Activated CD4-positive, CD25-positive, alpha-beta regulatory T cell treated with anti-CD3 and anti-CD28 coated beads, Interleukin-2, amount 50 U/mL, for 72 hours (primary cell): ENCODE data around the gene CSN1S1.
"Not testable (repeated sequence)": the region's sequence is repeated elsewhere in the genome, so short reads cannot be mapped to it uniquely, and the experiment has no call there.

Experiments used
- DNase-seq: peaks from one replicate; pipeline ENCODE4 v3.0.0; 2021

The CSN1S1 gene, protein sequence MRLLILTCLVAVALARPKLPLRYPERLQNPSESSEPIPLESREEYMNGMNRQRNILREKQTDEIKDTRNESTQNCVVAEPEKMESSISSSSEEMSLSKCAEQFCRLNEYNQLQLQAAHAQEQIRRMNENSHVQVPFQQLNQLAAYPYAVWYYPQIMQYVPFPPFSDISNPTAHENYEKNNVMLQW

DNA sequence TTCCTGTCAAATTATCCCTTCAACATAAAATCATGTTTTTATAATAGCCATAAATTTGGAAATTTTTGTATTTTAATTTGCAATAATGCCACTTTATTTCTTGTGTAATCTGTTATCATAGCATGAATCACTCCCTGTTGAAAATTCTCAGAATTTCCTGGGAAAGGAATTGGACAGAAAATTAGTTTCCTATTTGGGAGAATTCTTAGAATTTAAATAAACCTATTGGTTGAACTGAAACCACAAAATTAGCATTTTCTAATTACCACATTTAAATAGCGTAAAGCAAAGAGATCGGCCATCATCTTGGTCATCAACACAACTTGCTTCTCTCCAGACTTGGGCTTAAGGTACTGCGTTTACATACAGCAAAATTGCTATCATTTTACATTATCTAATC is at the start of gene CSN1S1:
Gene CSN1S1, plus strand, starts transcription at position 301 of the 400 bp plus-strand sequence. CDS start 1,488 bp downstream, outside the sequence.
- no peak for DNase-seq

DNA sequence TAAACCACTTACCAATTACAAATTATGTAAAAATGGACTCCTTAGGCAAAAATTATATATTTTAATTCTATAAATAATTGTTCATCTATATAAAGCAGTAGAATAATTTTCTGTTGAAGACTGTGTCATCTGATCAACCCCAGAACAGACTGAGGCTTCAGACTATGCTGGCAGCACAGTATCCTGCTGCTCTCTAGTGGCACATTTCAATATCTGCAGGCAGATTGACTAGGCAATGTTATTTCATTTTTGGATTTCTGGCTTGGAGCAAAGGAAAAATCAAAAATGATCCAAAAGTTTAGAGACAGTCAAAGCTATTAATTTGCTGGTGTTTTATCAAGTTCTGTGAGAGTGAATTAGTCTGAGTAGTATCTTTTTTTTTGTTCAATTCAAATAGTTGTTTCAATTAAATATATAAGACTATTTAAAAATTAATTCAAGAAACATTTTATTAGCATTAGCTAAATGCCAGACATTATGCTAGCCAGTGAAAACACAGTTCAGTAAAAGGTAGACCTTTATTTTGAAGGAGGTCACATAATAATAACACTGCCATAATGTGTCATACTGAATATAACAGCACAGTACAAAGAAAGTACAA is 49.6 kb upstream of the CSN1S1 start:
- no peak for DNase-seq

DNA sequence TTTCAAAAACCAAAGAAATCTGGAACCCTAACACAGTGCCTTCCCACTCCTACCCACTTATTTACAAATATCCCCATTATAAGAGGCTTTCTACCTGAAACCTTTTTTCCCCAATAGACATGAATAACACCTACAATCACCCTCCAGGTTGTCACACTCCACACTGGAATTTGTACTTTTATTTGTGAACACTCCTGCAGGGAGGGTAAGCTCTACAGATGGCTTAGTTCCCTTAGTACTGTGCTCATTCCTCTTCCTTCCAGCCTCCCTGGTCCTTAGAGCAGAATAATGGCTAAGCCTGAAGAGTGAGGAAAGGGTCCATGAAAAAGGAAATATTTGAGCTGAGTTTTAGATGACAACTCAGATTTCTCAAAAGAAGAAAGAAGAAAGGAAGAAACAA is 48.7 kb upstream of the CSN1S1 start:
- no peak for DNase-seq

DNA sequence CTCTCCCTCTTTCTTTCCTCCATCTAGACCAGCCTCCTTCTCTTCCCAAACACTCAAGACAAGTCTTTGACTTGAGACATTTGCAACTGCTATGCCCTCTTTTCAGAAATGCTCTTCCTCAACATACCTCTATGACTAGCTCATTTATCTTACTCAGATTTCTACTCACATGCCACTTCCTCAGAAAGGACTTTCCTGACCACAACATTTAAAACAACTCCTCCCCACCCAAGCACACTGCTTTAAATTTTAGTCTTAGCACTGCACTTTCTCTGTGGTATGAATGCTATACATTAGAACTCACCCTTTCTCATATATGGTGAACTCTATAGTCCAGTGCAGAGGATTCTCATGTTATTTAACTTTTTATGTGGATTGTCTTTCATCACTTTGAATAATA is 42.5 kb upstream of the CSN1S1 start:
- DNase-seq: no peak

DNA sequence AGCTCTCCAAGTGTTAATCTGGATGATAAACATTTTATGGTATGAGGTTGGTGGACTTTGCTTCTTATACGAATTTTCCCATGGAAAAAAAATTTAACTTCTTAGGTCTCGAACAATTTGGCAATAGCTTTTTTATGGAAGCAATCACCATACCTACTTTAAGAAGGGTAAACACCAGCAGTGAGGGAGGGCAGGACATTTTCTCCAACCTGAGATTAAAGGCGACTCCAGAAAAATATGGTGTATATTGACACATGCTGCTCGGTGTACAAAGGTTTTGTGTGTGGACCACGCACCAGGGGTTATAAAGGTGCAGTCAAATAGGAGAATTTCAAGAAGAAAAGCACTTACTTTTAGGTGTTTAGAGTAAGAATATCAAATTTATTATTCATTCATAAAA is 36.7 kb upstream of the CSN1S1 start:
- no peak for DNase-seq

DNA sequence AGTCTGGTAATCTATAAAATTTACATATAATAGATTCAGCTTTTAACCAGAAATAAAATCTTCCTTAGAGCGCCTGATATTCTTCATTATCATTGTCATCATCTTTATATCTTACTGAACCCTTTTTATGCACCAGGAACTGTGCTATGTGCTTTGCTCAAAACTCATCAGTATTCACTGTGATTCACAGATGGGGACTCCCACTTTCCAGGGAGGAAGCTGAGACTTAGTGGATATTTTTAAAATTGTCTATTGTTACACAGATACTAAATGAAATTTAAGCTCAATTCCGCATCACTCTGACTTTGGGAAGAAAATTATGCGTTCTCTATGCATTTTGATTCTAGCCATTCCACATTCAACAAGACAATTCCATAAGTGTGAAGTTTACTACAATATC is 36.1 kb upstream of the CSN1S1 start:
- no peak for DNase-seq

DNA sequence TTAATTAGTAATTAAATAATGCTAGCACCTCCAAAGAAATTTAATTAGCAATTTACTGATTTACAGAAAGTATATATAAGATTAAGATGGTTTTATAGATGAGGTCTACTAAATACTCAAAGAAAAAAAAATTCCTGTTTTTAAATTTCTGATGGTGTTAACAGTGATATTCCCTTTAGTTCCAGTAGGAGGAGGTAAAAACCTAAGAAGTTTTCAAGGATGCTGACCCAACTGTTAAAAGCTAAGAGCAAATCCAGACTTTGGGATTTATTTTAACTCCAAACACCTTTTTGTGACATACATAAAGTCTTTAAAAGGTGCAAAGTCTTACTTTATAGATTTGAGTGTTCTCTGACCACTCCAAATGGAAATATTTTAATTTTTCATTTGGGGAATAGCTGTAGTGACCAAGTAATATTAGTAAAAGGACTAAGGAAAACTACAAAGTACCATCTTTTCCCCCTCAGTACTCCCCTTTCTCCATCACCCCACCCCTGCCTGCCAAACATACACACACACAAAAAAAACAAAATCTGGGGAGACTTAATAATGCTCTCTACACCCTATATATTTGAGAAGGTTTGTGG is 34.2 kb upstream of the CSN1S1 start:
- no peak for DNase-seq

DNA sequence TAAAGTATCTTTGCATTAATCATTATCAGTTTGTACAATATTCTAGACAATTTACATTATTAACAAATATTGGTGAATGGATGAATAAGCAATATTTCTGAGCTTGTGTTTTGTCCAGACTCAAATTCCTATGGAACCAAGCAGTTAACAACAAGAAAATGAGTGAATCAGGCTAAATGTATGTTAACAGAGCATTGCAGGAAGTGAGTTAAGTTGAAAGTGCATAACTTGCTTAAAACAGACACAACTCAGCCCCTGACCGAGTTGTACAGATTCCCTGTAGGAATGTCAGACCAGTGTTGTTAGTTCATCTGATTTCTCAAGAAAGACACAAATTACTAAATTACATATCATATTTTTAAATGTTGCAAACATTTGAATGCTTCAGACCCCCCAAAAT is 23.7 kb upstream of the CSN1S1 start:
- no peak for DNase-seq

DNA sequence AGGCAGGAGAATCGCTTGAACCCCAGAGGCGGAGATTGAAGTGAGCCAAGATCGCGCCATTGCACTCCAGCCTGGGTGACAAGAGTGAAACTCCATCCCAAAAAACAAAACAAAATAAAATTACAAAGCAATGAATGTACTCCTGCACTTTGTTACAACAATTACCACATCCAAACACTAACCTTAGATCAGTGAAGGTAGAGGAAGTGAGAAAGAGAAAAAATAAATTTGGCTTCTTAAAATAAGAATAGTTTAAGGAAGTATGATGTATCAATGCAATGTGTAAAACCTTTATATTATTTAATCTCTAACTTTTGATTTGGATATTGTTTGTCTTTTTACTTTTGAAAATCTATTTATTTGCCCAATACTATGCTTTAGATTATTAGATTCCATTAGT is 21.7 kb upstream of the CSN1S1 start:
- no peak for DNase-seq

DNA sequence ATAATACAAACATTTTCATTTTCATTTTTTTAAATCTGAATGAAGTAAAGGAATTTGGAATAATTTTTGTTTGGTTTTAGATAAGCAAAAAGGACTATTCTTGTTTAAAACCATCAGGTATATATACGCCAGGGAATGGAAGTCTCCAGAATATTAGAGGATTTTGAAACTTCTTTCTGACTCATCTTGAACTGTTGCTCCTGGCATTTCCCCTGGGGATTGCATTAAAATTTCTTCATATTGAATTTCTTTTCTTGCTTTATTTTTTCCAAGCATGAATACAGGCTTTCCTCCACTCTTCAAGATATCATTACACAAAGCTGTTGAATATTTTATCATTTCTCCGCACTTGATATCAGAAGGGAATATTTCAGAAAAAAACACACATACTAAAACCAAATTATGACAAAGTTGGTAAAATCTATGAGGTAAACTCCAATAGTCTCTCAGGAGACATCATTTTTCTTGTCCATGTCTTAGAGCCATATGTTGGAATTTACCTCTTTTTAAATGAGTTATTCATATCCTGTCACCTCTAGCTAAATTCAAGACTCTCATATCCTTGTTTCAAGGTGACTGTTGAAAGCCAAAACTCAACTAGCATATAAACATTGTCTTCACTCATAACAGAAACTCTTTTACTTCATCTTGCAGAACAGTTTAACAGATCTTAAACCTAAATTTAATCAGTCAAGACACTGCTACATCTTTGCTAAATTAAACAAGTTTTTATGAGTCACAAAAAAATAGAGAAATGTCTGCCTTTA is 20.7 kb upstream of the CSN1S1 start:
- no peak for DNase-seq

DNA sequence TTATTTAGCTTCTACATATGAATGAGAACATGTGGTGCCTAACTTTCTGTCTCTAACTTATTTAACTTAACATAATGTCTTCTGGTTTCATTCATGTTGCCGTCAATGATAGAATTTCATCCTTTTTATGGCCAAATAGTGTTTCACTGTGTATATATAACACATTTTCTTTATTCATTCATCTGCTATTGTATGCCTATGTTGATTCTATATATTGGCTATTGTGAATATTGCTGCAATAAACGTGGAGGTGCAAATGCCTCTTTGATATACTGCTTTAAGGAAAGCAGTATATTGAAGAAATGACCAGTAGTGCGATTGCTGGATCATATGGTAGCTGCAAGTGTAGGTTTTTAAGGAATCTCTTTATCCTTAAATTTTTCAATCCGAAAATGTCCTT is 10.0 kb upstream of the CSN1S1 start:
- no peak for DNase-seq

DNA sequence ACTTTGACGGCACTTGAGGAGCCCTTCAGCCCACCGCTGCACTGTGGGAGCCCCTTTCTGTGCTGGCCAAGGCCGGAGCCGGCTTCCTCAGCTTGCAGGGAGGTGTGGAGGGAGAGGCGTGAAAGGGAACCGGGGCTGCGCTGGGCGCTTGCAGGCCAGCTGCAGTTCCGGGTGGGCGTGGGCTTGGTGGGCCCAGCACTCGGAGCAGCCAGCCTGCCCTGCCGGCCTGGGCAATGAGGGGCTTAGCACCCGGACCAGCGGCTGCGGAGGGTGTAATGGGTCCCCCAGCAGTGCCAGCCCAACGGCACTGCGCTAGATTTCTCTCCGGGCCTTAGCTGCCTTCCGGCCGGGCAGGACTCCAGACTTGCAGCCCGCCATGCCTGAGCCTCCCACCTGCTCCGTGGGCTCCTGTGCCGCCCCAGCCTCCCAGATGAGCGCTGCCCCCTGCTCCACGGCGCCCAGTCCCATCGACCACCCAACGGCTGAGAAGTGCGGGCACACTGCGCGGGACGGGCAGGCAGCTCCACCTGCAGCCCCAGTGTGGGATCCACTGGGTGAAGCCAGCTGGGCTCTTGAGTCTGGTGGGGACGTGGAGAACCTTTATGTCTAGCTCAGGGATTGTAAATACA is 7.0 kb upstream of the CSN1S1 start:
- DNase-seq: not testable (repeated sequence)

DNA sequence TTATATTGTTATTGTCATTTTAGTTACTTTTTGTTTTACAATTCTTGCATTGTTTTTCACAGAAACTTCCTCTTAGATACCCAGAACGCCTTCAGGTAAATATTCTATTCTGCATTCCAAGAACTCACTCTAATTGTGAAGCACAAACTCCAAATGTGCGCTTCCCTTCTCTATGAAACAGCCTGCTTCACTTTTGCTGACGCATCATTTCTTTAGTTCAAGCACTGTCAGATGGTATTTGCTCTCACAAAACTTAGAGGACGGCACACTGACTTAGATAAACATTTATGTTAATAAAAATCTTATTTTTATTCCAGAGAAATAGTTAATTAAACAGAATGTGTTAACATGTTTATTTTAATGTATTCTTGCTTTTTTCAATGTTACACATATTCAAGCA is 3.3 kb downstream of the CSN1S1 start:
- DNase-seq: no peak

DNA sequence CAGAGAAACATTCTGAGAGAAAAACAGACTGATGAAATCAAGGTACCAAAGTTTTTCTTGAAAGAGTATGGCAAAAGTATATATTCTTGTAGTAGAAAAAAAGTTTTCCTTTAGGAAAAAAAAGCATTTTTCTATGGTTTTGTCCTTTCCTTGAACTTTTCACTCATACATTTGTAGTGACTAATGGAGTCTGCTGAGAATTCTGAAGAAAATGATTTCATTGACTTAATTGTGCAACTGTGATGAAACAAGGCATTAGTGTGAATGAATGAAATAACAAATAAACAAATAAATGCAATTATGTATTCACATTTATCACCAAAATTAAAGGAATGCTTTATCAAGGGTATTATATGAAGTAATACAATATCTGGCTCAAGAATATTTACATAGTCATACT is 5.7 kb downstream of the CSN1S1 start:
- DNase-seq: no peak

DNA sequence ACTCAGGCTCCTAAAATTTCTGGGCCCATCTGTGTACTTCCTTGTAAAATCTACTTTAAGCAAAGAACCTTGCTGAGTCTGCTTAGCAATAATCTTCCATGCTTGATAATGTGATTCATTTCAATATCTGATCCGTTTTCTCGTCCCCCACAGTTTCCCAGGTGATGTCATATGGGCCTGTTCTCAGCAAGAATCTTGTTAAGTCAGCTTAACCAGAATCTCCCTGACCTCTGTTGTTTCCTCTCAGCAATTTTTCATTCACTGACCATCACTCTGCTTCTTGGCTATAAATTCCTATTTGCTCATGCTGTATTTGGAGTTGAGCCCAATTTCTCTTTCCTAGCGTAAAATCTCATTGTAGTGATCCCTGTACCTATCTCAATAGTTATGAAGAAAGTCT is 20.7 kb downstream of the CSN1S1 start:
- no peak for DNase-seq

DNA sequence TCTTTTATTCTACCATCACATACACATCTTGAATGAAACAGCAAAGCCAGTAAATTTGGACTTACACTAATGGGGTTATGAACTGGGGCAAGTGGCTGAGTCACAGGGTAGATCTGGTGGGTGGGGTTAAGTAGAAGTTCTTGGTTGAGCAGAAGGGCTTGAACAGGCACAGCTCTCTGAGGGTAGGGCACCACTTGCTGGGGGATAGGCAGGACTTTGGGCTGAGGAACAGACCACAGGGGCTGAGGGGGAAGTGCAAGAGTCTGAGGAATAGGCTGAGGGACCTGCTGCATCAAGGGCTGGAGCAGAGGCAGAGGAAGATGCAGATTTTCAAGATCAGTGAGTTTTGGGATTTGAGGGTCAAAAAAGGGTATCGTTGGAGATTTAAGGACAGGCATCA is 26.3 kb downstream of the CSN1S1 start:
- DNase-seq: no peak

DNA sequence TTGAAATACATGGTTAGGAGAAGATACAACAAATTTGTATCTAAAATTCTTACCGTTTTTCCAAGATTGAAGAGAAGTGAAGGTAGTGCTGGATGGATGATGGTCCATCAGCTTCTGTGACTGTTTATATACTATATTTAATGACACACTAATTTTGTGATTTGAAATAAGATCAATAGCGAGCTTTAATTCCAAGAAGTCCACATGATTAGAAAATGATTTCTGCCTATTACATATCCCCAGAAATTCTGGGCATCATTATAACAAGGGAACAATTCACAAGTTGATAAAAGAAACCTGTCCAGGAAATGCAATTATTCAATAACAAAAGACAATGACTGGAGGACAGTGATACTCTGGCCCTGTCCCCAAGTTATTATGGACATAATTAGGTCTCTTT is 34.8 kb downstream of the CSN1S1 start, which contains the start of gene CSN2:
Gene CSN2, minus strand, starts transcription at position 101 of the 400 bp plus-strand sequence. CDS start 4,733 bp downstream, outside the sequence.
- DNase-seq: no peak

DNA sequence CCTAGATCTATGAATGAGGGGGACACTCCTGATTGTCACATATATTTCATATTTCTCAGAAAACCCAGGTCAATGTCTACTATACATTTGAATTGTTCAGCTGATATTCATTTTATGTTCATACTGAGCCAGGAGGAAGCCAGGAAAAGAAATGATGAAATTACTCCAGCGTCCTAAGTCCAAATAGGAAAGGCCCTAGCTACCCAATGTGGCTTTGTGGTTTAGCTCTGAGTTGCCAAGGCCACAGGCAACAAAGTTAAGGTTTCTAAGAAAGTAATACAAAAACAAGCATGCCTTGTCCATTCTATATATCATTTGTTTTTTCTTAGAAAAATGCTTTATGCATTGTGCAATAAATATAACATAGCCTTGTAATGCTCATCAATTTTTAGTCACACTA is 39.2 kb downstream of the CSN1S1 start:
- DNase-seq: no peak

DNA sequence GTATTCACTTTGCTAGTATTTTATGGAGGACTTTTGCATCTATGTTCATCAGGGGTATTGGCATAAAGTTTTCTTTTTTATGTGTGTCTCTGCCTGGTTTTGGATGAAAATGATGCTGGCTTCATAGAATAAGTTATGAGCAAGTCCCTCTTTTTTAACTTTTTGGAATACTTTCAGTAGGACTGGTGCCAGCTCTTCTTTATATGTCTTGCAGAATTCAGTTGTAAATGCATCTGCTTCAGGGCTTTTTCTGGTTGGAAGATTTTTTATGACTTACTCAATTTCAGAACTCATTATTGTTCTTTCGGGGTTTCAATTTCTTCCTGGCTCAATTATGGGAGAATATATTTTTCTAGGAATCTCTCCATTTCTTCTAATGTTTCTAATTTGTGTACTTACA is 43.8 kb downstream of the CSN1S1 start:
- DNase-seq: no peak

DNA sequence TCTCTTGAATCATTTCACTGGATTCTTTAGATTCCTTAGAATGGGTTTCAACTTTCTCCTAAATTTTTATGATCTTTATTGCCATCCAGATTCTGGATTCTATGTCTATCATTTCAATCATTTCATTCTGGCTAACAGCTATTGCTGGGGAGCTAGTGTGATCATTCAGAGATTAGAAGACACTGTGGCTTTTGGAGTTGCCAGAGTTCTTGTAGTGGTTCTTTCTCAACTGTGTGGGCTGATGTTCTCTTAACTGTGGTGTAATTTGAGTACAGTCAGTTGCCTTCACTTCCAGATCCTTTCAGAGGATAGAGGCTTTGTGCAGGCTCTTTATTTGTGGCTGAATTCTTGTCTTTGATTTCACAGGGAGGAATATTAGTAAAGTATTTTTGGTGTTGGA is 46.7 kb downstream of the CSN1S1 start:
- no peak for DNase-seq

DNA sequence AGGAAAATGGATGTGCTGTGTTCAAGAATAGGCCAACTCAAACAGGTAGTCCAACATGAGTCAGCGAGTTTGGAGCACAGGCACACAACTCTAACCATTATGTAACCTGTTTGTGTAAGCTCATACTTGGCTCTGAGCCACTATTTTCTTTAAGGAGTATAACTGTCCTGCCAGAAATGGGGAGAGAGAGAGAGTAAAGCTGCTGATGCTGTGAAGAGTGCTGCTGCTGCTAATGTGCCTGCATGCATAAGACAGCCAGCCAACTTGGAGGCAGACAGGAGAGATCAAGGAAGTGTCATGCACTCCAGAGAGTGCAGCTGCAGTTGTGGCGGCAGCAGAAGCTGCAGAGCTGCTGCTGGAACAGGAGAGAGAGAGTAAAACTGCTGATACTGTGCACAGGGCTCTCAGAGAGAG is 53.2 kb downstream of the CSN1S1 start:
- no peak for DNase-seq

DNA sequence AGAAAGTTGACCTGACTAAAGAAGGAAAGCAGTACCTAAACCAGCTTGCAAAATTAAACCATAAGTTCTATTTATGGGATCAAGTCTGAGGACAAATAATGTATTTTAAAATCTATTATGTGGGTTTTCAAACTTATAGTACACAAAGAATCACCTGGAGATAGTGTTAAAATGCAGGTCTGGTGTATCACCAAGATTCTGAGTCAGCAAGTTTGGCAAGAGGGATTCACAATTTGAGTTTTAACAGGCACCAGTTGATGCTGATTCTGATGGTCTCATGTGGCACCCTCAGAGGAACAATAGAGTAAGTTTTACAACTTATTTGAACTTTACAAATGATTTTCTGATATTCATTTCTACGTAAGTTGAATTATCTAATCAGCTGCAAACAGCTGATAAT is 55.8 kb downstream of the CSN1S1 start:
- DNase-seq: no peak

DNA sequence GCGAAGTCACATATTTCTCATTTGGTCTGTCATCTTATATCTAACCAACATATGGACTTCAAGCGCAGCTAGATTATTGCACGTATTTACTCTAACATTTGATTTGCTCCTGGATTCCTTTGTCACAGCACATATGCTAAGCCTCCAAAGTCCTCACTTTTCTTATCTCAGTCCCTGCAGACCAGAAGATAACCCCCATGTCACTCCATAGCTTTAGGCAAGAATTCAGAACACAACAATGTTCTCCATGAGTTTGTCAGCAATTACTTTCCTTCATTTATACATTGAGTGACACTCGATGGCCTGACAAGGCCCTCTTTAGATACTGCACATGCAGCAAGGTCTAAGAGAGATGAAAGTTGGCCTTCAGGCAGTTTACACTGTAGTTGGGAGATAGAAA is 60.1 kb downstream of the CSN1S1 start:
- DNase-seq: no peak

DNA sequence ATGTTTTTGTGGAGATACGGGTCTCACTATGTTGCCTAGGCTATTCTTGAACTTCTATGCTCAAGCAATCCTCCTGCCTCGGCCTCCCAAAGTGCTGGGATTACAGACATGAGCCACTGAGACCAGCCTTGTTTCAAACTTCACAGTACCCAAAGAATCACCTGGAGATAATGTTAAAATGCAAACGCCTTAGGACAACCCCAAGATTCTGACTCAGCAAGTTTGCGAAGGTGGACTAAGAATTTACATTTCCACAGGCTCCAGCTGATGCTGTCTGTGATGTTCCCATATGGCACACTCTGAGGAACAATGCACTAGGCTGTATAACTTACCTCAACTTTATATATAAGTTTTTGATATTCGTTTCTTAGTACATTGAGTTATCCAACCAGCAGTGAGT is 63.9 kb downstream of the CSN1S1 start:
- no peak for DNase-seq
